Germinal center (tissue), 1 donor: ENCODE data around the gene MYO7B.

Experiments
- DNase-seq: peaks from one replicate; pipeline ENCODE4 v3.0.0; 2012; ENCODE audit warnings: mixed read lengths, low spot score

The MYO7B gene

DNA sequence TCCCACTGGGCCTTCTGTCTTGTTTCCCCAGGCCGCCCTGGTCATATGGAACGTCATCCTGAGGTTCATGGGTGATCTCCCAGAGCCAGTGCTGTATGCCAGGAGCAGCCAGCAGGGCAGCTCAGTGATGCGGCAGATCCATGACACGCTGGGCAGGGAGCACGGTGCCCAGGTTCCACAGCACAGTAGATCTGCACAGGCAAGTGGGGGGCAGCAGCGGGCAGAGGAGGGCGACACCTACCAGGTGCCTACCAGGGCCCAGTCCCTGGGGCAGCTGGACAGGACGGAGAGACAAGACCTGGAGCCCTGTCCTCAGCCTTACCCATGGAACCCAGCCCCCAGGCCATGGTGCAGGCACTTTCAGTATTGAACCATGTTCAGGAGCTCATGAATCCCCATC is 74.3 kb downstream of the MYO7B start:
- DNase-seq: no peak

DNA sequence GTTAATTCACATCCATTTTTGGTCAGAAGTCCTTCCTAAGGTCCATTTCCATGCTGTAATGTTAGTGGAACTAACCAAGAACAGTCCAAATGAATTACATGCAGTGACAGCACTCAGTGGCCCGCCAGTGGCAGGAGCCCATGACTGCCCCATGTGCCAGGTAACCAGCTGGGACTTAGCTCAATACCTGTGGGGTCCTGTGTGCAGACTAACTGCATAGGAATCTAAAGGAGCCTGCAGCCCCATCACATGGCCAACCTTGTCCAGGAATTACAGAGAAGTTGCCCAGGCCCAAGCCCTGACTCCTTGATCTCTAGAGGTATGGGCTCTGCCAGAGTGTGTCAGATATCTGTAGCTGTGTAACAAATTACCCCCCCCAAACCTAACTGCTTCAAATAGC is 75.1 kb downstream of the MYO7B start:
- no peak for DNase-seq

DNA sequence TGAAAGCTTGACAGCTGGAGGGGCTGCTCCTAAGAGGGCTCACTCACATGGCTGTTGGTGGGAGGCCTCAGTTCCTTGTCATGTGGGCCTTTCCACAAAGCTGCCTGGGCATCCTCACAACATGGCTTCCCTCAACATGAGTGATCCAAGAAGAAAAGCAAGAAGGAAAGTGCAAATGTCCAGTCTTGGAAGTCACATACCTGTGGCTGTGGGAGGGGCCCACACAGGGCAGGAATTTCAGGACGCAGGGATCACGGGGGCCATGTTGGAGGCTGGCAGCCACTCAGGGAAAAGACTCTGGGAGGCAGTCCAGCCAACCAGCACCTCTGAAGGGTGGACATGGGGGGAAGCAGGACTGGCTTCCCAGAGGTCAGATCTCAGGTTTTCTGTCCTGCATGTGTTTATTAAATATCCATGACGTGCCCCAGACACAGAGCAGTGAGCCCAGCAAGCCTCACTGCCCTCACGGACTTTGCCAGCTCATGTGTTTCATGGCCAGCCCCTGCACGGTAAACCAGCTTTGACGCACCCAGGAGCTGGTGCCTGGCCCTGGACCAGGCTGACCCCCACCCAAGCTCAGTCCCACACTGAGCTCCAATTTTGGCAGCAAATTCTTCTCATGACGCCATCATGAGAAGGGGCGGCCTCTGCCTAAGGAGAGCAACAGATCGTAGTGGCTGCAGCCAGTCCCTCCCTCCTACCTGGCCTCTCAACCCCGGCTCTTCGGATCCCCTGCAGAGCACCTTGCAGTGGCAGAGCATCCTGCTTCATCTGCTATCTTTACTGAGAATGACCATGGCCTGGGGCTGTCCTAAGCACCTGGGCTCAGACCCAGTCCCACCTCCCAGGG is 75.8 kb downstream of the MYO7B start:
- no peak for DNase-seq

DNA sequence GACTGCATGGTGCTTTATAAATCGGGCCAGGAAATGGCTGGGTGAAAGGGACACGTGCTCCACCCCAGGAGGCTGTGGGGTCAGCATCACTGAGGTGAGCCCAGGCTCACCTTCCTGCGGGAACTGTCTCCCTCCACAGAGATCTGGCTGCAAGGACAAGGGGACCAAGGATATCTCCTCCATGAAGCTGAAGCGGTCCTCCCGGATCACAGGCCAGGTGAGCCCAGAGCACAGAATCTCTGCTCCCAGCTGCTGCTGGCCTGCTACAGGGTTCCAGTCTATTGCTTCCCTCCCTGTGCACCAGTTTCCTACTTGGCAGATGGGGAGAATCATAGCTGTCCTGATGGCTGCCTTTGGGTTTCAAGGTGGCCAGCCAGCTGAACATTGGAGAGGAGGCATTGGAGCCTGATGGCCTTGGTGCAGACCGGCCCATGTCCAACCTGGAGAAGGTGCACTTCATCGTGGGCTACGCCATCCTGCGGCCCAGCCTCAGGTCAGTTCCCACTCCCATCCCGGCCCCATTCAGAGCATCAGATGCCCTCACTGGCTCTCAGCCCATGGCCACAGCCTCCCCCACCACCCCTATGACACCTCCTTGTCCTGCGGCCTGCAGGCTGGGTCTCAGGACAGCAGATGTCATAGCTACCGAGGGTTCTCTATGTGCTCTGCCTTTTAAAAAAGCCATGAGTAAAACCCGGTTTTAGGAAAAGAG is 76.8 kb downstream of the MYO7B start:
- no peak for DNase-seq

DNA sequence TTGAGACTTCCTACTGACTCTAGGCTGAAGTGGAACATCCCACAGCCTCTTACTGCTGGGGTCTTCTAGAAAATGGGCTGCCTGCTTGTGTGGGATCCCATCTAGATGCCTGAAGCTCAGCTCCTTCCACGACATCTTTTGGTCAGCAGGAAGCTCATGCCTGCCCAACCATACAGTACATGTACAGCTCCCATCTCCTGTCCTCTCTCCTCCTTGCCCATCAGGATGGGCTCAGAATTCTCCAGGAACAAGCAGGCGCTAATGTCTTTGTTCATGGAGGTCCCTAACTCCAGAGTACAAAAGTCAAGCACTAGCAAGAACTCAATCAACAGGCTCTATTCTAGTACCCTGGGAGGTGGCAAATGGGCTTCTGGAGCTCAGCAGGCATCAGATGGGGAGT is 78.8 kb downstream of the MYO7B start:
- no peak for DNase-seq

DNA sequence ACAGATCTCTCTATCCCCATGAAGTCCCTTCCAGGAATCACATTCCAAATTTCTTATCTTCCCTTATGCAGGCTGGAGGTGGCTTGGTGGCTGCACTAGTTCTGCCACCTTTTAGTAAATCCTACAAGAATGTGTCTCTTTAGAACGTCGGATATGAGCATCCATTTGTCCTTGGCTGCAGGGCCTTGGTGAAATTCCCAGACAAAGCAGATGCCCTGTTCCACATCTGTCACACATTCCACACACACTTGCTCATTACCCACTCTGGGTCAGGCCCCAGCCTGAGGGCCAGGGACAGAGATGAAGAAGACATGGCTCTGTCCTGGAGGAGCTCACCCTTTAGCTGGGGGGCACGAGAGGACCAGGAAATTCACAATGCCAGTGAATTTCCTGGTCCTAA is 79.2 kb downstream of the MYO7B start:
- DNase-seq: no peak

DNA sequence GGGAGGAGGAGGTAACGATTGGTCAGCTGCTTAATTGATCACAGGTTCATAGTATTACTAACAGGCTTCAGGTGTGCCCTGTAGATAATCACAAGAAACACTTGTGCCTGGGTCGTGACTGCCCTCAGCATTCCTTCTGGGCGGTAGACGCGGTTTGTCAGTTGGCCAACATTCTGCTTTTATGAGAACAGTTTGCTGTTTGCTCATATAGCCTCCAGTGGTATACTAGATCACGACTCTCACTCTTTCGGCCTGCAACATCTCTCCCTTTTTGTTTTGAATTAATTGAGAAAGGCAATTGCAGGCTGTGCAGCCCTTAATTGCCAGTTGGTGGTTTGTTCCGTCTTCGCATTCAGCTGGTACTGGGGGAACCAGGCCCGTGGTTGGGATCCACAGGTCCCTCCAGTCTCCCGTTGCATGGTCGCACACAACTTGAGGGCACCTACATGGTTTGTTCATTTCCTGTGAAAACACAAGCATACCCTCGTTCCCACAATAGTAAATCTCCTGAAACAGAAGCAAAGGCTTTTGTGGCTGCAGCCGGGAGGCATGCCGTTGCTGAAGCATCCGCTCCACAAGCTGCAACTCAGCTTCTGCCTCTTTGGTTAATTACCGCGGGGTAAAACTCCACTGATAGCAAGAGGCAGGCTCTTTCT is 80.2 kb downstream of the MYO7B start:
- DNase-seq: no peak

DNA sequence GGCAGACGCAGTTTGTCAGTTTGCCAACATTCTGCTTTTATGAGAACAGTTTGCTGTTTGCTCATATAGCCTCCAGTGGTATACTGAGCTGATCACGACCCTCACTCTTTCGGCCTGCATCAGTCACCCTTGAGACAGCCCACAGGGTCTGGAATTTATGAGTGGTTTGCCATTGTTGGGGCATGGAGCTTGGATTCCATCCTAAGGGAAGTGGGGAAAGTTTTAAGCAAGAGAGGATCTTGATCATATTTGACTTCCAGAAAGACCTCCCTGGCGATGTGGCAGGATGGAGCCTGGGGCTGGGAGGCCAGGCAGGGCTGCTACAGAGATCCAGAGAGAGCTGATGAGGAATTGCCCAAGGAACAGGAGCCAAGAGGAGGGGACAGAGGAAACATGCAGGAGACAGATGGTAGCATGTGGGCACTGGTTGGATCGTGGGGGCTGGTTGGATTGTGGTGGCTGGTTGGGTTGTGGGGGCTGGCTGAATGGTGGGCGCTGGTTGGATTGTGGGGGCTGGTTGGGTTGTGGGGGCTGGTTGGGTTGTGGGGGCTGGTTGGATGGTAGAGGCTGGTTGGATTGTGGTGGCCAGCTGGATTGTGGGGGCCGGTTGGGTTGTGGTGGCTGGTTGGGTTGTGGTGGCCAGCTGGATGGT is 83.2 kb downstream of the MYO7B start:
- no peak for DNase-seq

DNA sequence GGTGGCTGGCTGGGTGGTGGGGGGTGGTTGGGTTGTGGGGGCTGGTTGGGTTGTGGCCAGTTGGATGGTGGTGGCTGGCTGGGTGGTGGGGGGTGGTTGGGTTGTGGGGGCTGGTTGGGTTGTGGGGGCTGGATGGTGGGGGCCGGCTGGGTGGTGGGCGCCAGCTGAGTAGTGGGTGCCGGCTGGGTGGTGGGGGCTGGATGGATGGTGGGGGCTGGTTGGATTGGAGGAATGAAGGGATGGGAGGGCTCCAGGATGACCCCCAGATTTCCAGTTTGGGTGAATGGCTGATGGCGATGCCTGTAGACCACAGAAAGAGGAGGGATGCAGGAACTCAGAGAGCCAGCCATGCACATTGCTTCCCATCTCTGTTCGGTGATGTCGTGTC is 83.7 kb downstream of the MYO7B start:
- no peak for DNase-seq

DNA sequence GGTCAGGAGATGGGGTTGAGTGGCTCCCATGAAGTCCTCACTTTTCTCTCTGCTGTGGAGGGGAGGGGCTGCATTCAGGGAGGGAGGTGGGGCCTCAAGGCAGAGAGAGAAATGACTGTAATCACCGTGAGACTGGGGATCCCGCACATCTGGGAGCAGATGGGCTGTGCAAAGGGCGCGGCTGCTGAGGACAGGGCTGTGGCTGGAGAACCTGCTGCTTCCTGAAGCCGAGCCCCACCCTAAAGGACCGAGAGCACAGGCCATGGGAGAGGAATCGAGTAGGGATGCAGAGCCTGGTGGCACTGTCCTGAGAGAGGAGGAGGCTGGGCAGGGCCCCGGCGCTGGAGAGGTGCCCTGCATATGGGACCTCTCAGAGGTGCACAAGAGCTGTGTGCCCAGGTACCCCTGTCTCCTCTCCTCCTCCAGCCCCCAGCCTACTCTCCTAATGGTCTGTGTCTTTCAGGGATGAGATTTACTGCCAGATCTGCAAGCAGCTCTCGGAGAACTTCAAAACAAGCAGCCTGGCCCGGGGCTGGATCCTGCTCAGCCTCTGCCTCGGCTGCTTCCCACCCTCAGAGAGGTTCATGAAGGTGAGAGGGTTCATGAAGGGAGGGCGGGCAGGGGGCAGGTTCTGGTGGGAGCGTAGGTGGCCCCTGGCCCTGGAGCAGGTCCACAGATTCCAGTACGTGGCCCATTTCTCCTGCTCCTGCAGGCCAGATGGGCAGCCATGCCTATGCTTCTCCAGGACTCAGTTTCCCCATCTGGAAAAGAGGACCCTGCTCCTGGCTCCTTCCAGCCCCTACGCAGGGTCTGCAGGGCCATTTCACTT is 84.6 kb downstream of the MYO7B start:
- DNase-seq: no peak

DNA sequence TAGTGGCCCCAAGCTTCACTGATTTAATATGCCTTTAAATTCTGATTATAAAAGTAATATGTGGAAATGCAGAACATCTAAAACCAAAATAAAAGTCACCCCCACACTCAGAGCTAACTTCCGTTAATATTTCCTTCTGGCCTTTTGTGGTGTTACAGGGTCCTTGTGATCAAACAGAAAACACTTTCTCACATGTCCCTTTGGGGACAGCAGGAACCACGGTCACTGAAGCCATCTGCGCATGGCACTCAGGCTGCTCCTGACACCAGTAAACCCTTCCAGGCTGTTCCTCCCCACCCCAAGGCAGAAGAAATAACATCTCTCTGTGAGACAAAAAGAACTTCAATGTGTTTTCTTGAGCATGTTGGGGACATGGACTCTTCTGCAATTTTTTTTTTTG is 85.4 kb downstream of the MYO7B start:
- peak; percentile 85 for DNase-seq

DNA sequence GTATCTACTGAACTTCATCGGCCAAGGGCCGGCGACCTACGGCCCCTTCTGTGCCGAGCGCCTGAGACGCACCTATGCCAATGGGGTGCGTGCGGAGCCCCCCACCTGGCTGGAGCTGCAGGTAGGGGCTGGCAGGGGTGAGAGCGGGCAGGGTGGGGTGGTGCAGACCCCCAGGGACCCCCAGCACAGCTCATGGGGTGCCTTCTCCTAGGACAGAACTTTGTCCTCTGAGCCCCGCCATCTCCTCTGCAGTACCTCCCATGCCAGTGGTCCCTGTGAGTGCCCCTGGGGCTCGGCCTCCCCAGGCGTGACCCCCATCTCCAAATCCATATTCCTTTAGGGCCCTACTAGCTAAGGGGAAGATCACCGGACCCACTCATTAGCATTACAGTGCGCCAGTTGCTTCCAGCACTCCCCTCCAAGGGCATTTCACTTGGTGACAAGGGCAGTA is 86.5 kb downstream of the MYO7B start:
- DNase-seq: no peak

DNA sequence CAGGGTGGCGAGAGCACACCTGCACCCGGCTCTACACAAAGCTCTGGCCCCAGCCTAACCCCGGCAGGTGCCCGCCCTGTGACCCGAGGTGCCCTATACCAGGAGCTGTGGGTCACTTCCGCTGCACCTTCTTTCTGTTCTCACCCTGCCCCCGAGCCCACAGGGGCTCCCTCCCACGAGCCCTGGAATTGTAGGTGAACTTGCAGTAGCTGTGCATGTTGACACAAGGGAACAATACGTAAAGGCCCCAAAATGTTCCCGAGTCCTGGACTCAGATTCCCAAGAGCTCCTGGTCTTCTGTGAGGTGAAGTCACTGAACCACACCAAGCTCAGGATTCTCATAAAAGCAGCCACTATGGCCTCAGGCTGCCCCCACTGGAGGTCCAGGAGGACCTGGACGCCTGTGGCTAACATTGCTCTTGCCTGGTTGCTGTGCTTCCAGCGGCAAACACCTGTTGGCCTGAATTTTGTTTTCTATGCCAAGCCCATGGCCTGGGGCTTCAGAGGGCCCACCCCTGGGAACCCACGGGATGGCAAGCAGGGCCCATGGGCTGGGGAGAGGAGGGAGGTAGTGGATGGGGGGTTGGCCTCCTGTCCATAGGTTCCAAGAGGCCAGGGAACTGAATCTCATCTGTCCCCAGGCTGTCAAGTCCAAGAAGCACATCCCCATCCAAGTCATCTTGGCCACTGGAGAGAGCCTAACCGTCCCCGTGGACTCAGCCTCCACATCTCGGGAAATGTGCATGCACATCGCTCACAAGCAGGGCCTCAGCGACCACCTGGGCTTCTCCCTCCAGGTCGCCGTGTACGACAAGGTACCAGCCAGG is 87.3 kb downstream of the MYO7B start:
- no peak for DNase-seq

DNA sequence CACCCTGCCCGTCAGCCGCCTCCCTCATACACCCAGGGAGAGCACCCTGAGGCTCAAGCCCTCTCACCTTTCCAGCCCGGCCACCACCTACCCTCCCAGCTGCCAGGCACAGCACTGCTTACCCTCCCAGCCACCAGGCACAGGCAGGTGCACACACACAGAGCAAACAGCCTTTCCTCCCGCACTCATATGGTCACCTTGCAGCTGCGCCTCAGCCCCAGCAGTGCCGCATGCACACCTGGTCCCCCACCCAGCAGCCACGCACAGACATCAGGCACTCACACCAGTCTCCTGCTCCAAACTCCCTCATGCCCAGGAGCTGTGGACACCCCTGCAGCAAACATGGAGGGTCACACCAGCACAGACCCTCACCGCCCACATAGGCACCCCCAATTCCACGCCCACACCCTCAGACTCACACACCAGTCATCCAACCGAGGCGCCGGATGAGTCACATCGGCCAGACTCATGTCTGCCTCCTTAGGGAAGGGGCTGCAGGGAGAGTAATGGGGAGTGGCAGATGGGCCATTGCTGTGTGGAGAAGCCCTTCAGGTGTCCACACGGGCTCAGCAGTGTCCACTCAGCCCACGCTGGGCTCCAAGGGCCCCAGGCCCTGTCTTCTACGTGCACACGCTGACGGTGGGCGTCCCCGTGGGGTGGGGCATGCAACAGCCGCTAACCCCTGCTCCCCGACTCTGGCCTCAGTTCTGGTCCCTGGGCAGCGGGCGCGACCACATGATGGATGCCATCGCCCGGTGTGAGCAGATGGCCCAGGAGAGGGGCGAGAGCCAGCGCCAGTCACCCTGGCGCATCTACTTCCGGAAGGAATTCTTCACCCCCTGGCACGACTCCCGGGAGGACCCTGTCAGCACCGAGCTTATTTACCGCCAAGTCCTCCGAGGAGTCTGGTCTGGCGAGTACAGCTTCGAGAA is 88.2 kb downstream of the MYO7B start:
- no peak for DNase-seq

DNA sequence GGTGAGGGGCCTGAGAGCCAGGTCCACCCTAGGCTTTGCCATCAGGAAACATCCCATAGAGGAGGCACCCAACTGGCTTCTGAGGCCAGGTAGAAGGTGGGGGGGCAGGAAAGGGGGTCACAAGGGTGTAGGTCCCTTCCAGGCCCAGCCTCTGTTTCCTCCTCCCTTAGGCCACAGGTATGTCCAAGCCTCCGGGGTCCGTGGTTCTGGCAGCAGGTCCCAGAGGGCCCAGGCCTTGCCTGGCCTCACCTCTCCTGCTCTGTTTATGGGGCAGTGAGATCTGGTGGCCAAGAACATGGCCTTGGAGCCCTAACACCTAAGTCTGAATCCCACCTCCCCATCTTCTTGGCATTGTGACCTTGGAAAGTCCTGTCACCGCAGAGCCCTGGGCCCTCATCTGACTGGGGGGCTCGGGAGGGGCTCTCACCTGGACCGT is 88.9 kb downstream of the MYO7B start:
- DNase-seq: no peak

DNA sequence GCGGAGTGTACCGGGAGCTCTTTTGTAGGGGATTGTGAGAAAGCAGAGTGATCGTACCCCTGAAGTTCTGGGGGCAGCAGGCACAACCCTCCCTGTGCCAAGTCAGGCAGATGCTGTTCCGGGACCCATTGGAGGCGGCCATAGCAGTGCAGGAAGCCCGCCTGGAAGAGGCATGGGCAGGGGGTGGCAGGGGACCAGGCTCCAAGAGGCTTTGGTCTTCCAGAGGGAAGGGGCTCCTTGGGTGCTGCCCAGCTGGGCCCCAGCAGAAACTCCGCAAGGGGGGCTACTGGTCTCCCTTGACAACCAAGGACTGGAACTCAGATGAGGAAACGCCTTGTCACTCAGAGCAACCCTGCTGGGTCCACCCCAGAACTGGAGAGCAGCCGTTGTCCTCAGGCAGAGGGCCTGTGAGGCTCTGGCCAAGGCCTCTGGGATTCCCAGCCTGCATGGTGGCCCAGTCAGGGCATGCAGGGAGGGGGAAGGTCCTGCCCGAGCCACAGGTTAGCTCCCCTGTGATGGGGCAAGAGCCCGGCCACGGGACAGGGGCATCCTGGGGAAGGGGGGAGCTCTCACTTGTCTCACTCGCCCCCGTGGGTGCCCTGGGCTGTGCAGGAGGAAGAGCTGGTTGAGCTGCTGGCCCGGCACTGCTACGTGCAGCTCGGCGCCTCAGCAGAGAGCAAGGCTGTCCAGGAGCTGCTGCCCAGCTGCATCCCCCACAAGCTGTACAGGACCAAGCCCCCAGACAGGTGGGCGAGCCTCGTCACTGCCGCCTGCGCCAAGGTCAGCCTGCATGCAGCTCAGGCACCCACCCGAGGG is 89.5 kb downstream of the MYO7B start:
- no peak for DNase-seq

DNA sequence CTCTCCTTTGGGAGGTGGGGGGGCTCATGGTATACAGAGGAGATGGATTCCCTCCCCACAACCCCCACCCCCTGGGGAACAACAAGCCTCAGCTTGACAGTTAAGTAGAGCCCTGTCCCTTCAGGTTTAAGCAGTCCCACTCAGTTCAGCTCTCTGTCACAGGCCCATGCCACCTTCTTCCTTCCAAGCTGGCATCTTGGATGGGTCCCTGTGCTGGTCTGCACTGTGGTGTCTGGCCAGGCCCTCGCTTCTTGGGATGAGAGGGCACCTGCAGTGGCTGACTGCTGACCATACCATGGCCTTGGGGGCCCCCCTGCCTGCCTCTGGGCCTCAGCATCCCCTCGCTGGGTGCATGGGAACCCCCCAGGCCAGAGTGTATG is 90.1 kb downstream of the MYO7B start:
- no peak for DNase-seq

DNA sequence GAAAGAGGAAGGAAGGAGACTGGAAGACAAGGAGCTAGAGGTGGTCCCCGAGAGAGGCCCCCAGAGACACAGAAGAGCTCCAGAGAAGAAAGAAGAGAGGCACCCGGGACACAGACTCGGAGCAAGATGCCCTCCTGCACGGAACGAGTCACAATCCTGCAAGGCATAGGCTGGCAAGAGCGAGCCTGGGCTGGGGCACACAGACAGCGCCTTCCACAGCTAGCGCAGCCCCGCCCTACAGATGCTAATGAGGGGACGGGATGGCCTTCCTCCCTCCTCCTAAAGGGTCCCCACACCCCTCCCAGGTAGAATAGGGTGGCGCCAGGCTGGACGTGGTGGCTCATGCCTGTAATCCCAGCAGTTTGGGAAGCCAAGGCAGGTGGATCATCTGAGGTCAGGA is 90.7 kb downstream of the MYO7B start:
- DNase-seq: no peak
